Large intestine (tissue), 3 donors: ENCODE results near the gene PHEX. TPM values are rescaled to one million over a fixed set of nuclear protein-coding genes. Genes with fewer than 3 reads are reported as not detected.

Experiments
- DNase-seq, 2 donors: peaks; one replicate each; pipeline versions ENCODE4 v3.0.0 to v3.0.0-alpha.2; 2013
- H3K27ac ChIP-seq: one replicate; pipeline ENCODE4 v1.5.1; 2013; ENCODE audit warnings: low read length
- H3K27me3 ChIP-seq: 2 replicates; pipeline ENCODE4 v1.6.1; 2013; ENCODE audit warnings: low read length; ENCODE audit not compliant: control insufficient read depth, insufficient read depth
- H3K36me3 ChIP-seq: 2 replicates; pipeline ENCODE4 v1.6.1; 2013; ENCODE audit warnings: low read length; ENCODE audit not compliant: control insufficient read depth, insufficient read depth
- H3K4me1 ChIP-seq: one replicate; pipeline ENCODE4 v1.6.1; 2013; ENCODE audit warnings: low read length; ENCODE audit not compliant: control insufficient read depth, insufficient read depth
- H3K4me3 ChIP-seq: one replicate; pipeline ENCODE4 v1.5.1; 2013; ENCODE audit warnings: low read length
- H3K9me3 ChIP-seq: one replicate; pipeline ENCODE4 v1.6.1; 2013; ENCODE audit warnings: mild to moderate bottlenecking, low read depth, low read length, moderate library complexity; ENCODE audit not compliant: control insufficient read depth
- WGBS: methylation state at CpG from one replicate; pipeline ENCODE4 v1.1.5; 2013; ENCODE audit warnings: low lambda C conversion rate; ENCODE audit not compliant: insufficient coverage; 5-methylcytosine and 5-hydroxymethylcytosine counted together
- polyA plus RNA-seq: library from polyadenylated mRNA; unstranded; fragments of 120-200 nt; gene quantifications from one replicate; pipeline ENCODE4 v1.2.1, GENCODE V29; 2013

PHEX gene
- polyA plus RNA-seq, 1 donor, result 0.55 TPM

DNA sequence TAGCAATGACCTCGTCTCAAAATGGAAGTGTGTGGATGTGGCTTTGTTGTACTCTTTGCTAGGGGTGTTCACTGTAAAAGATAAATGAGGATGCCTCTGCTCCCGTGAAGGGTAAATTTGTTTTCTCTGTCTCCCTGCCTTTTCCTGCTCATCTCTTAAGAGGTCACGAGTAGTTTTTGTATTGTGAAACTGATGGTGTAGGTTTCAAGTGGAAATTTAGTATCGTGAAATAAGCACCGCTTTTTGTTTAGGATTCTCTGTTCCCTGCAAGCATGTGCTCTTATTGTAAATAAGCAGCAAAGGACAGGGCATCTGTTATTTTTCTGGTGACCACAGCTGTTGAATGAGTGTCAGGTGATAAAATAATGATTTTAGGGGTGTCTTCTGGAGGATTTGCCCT lies 104.6 kb downstream of the PHEX start:
- H3K4me1 ChIP-seq, result no peaks in the 10 kb centered on the region
- H3K36me3 ChIP-seq, result no peaks in the 10 kb centered on the region
- no CpG with 5 or more reads among the region's 5 CpGs for WGBS
- no peaks in the 10 kb centered on the region for H3K9me3 ChIP-seq
- H3K27me3 ChIP-seq, result no peaks in the 10 kb centered on the region
- DNase-seq, result no peak
- H3K4me3 ChIP-seq, result no peak overlapping the region
- no peak overlapping the region for H3K27ac ChIP-seq

DNA sequence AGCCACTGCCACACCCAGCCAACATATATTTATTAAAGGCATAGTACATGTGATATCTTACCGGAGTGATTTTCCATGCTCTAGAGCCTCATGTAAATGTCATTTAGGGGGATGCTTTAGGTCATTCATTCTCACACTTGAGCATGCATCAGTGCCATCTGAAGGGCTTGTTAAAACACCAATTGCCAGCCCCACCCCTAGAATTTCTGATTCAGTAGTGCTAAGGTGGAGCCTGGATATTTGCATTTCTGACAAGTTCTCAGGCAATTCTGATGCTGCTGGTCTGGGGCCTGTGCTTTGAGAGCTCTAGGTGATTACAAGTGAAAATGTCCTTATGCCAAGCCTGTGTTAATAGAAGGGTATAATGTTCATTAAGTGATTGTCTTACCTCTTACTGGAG lies 107.7 kb downstream of the PHEX start:
- H3K4me3 ChIP-seq, result no peak overlapping the region
- H3K27me3 ChIP-seq, result no peaks in the 10 kb centered on the region
- no peak for DNase-seq
- no CpG with 5 or more reads among the region's 1 CpG for WGBS
- no peak overlapping the region for H3K27ac ChIP-seq
- no peaks in the 10 kb centered on the region for H3K4me1 ChIP-seq
- no peaks in the 10 kb centered on the region for H3K9me3 ChIP-seq
- H3K36me3 ChIP-seq, result no peaks in the 10 kb centered on the region

DNA sequence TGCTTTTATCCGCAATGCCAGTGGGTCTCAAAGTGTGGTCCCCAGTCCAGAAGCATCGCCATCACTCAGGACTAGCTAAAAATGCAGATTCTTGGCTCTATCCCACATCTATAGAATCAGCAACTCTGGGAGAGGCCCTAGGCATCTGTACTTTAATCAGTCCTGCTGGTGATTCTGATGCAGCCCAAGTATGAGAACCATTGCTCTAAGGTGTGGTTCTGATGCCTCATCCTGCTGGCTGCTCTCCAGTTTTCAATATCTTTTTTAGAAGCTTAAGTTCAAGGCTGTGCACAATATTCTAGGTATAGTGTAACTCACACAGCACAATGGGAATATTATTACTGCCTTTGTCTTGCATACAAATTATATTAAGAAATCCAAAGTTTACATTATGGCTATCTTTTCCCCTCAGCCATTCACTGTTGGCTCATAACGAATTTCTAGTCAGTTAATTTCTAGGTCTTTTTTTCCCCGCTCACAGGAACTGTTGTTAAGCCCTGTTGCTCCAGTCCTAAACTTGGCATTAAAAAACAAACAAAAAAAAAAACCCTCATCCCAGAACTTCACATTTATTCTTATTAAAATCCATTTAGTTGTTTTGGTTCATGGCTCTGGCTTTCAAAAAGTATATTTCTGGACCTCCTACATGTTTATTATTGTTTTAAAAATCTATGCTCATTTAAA lies 109.1 kb downstream of the PHEX start:
- Histone ChIP-seq H3K4me3 (no peak overlapping the region), H3K27me3 (no peaks in the 10 kb centered on the region), H3K36me3 (no peaks in the 10 kb centered on the region), H3K27ac (no peak overlapping the region), H3K4me1 (no peaks in the 10 kb centered on the region), H3K9me3 (no peaks in the 10 kb centered on the region)
- 100% methylated on average over 1 of the region's 4 CpGs for WGBS
- DNase-seq, result no peak

DNA sequence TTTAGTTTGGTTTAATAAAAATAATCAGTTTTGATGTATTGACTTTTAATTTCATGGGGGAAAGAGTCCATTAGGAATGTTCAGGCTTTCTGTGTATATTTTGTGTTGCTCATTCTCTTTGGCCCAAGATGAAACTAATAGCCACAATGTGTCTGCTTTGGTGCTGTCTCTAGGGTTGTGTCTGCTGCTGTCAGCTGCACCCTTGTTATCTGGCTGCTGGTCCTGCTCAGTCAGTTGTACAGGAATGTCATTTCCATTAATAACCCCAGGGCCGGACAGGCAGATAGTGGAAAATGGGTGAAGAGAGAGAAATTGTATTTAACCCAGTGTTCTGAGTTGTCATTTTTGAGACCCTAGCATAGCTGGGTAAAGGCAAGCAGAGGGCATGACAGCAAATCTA lies 115.1 kb downstream of the PHEX start:
- Histone ChIP-seq H3K36me3 (no peaks in the 10 kb centered on the region), H3K4me3 (no peak overlapping the region), H3K9me3 (no peaks in the 10 kb centered on the region), H3K27ac (no peak overlapping the region), H3K4me1 (no peaks in the 10 kb centered on the region), H3K27me3 (no peaks in the 10 kb centered on the region)
- no peak for DNase-seq
- WGBS, result no CpG with 5 or more reads among the region's 1 CpG

DNA sequence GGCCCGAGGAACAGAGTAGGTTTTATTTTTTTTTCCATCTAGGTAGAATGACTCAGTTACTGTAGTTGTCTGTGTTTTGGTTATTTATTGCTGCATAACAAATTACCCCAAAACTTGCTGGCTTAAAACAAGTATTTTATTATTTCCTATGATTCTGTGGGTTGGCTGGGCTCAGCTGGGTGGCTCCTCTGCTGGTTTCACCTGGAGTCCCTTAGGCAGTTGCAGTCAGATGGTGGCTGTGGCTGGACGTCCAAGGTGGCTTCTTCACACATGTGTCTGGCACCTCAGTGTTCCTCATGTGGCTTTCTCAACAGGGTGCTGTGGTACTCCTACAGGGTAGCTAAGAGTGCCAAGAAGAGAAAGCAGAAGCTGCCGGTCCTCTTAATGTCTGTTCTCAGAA lies 115.8 kb downstream of the PHEX start:
- no peak overlapping the region for H3K27ac ChIP-seq
- H3K9me3 ChIP-seq, result no peaks in the 10 kb centered on the region
- H3K4me1 ChIP-seq, result no peaks in the 10 kb centered on the region
- H3K4me3 ChIP-seq, result no peak overlapping the region
- no peak for DNase-seq
- H3K36me3 ChIP-seq, result no peaks in the 10 kb centered on the region
- H3K27me3 ChIP-seq, result no peaks in the 10 kb centered on the region
- WGBS, result no CpG with 5 or more reads among the region's 3 CpGs

DNA sequence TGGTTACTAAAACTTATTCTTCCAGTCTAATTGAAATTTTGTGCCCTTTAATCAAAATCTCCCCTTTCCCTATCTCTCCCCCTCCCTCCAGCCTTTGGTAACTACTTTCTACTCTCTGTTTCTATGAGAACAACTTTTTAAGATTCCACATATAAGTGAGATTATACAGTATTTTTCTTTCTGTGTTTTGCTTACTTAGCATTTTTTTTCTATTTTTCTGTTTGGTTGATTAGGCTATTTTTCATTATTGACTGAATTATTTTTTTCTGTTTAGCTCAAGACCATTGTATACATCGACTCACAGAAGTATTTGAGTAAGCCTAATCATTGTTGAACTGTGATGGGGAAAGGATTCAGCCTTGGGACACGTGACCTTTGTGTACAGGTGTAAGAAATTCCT lies 116.4 kb downstream of the PHEX start:
- Histone ChIP-seq H3K27ac (no peak overlapping the region), H3K4me3 (no peak overlapping the region), H3K36me3 (no peaks in the 10 kb centered on the region), H3K9me3 (no peaks in the 10 kb centered on the region), H3K4me1 (no peaks in the 10 kb centered on the region), H3K27me3 (no peaks in the 10 kb centered on the region)
- WGBS, result no CpG with 5 or more reads among the region's 2 CpGs
- DNase-seq, result no peak

DNA sequence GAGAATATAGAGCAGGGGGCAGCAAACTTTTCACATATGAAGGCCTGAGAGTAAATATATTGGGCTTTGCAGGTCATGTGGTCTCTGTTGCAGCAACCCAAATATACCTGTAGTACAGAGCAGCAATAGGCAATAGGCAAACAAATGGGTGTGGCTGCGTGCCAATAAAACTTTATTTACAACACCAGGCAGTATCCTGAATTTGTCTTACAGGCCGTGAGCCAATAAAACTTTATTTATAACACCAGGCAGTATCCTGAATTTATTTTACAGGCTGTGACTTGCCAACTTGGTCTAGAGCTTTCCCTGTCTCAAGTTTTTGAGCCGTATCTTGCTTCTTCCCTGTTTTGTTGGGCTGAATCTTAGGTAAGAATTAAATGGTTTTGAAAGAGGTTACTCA lies 118.2 kb downstream of the PHEX start:
- Histone ChIP-seq H3K4me1 (no peaks in the 10 kb centered on the region), H3K27ac (no peak overlapping the region), H3K36me3 (no peaks in the 10 kb centered on the region), H3K9me3 (no peaks in the 10 kb centered on the region), H3K4me3 (no peak overlapping the region), H3K27me3 (no peaks in the 10 kb centered on the region)
- DNase-seq, result no peak
- no CpG with 5 or more reads among the region's 3 CpGs for WGBS

DNA sequence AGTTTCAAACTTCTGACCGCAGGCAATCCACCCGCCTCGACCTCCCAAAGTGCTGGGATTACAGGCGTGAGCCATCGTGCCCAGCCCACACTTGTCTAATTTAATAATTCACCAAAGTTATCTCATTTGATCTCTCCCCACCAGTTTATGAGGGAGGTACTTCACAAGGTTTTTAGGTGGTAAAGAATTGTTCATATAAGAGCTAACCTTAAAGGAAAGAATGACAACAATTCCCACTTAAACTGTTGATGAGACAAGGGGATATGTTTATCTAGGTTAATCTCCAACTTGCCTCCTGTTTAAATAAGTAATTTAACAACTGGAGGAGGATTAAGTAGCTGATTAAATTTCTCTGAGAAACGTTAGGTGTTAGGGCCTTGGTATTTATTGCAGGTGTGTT lies 123.0 kb downstream of the PHEX start:
- no peaks in the 10 kb centered on the region for H3K9me3 ChIP-seq
- DNase-seq, result no peak
- no peaks in the 10 kb centered on the region for H3K36me3 ChIP-seq
- WGBS, result no CpG with 5 or more reads among the region's 6 CpGs
- H3K27me3 ChIP-seq, result no peaks in the 10 kb centered on the region
- no peak overlapping the region for H3K4me3 ChIP-seq
- no peaks in the 10 kb centered on the region for H3K4me1 ChIP-seq
- no peak overlapping the region for H3K27ac ChIP-seq

DNA sequence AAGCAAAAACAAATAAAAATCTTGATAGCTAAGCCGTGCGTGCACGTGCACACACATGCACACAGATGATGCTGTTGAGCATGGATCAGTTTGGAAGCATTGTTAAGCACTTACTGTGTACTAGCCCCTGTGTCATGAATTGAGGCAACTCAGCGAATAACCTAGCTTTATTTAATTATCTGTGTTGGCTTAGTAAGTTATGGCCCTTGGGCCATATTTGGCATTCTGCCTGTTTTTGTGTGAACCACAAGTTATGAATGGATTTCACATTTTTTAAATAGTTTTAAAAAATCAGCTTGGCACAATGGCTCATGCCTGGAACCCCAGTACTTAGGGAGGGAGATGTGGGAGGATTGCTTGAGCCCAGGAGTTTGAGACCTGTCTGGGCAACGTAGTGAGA lies 126.9 kb downstream of the PHEX start:
- H3K9me3 ChIP-seq, result no peaks in the 10 kb centered on the region
- no peak overlapping the region for H3K27ac ChIP-seq
- no peak for DNase-seq
- no peak overlapping the region for H3K4me3 ChIP-seq
- H3K4me1 ChIP-seq, result no peaks in the 10 kb centered on the region
- no CpG with 5 or more reads among the region's 5 CpGs for WGBS
- H3K27me3 ChIP-seq, result no peaks in the 10 kb centered on the region
- no peaks in the 10 kb centered on the region for H3K36me3 ChIP-seq

DNA sequence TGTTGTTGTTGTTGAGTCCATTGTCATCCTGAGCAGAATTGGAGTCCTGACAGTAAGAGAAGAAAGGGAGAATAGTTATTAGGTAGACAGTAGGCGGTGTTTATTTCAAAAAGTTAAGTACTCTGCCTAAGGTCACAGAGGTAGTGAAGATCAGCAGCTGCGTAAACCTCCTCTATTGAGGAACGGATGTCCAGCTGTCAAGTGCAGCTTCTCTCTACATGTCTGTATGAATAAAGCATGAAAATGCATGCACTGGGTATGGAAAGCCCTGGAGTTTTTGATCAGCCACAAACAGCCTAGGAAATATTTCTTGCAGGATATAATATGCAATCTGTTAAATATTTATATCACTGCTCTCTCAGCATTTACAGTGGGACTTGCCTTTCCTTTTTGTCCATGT lies 131.2 kb downstream of the PHEX start:
- Histone ChIP-seq H3K9me3 (no peaks in the 10 kb centered on the region), H3K4me1 (no peaks in the 10 kb centered on the region), H3K36me3 (no peaks in the 10 kb centered on the region), H3K27ac (no peak overlapping the region), H3K27me3 (no peaks in the 10 kb centered on the region), H3K4me3 (no peak overlapping the region)
- WGBS, result no CpG with 5 or more reads among the region's 3 CpGs
- no peak for DNase-seq

DNA sequence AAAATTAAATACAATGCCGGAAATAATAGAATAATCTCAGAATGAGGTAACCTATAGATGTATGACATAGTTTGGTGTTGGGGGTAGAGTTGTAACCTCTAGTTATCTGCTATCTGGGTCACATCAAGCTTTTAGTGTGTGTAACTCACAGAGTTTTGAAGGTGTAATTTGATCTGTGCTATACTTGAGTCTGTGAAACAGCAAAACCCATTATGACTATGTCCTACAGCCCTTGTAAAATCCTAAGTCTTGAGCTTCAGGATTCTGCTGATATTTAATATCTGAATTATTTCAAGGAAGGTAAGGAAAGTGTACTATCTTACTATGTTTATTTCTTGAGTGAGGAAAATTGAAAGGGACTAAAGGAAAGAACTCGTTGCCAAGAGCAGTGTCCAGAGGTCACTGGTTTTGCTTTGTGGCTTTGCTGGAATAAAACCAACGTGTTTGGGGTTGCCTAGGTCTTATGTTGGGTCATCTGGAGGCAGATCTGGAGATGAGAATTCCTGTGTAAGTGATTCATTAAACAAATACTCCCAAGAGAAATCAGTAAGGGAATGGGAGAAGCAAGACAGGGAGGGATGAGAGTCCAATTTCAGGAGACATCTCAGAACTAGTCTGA lies 132.8 kb downstream of the PHEX start:
- DNase-seq, result no peak
- H3K27ac ChIP-seq, result no peak overlapping the region
- H3K36me3 ChIP-seq, result no peaks in the 10 kb centered on the region
- no peaks in the 10 kb centered on the region for H3K9me3 ChIP-seq
- WGBS, result no CpG with 5 or more reads among the region's 3 CpGs
- H3K27me3 ChIP-seq, result no peaks in the 10 kb centered on the region
- no peak overlapping the region for H3K4me3 ChIP-seq
- no peaks in the 10 kb centered on the region for H3K4me1 ChIP-seq
